NCI-H345 treated with DMSO at 0.1 percent for 48 hours (cell line): ENCODE results near the gene UBQLN4.

Experiments
- DNase-seq: peaks from one replicate; lab custom pipeline; 2025; ENCODE audit not compliant: unreplicated experiment; lab: John Stamatoyannopoulos, UW

Gene UBQLN4

DNA sequence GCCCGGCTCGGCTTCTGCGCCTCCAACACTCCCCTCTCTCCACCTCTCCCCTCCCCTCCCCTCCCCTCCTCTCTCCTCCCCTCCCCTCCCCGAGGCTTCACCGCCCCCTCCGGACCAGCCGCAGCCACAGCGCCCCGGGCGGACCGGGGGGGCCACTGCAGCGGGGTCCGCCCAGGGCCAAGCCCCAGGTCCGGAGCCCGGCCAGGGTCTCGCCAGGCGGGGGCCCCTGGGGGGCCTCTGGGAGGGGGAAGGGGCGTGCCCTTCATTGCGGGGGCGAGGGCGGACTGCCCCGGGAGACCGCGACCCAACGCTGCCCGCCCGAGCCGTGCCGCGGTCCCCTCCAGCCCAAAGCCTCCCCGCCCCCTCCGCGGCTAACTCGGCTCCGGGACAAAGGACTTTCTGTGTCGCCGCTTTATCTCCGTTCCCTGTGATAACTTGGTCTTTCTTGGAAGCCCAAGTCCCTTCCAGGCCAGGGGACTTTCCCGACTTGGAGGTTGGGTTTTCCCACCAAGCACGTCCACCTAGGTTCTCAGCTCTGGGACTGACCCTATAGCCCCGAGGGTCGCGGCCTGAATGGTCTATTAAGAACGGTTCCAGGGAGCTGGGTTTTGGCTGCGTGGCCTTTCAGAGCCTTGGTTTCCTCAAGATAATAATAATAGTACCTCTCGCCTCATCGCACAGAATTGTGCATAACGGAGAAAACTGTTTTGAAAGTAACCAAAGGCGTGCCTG, at the start of gene UBQLN4:
UBQLN4 (minus strand) TSS at position 31 of the 732 bp plus-strand sequence. CDS start 97 bp downstream, outside the sequence.
- DNase-seq = peak; percentile 99

DNA sequence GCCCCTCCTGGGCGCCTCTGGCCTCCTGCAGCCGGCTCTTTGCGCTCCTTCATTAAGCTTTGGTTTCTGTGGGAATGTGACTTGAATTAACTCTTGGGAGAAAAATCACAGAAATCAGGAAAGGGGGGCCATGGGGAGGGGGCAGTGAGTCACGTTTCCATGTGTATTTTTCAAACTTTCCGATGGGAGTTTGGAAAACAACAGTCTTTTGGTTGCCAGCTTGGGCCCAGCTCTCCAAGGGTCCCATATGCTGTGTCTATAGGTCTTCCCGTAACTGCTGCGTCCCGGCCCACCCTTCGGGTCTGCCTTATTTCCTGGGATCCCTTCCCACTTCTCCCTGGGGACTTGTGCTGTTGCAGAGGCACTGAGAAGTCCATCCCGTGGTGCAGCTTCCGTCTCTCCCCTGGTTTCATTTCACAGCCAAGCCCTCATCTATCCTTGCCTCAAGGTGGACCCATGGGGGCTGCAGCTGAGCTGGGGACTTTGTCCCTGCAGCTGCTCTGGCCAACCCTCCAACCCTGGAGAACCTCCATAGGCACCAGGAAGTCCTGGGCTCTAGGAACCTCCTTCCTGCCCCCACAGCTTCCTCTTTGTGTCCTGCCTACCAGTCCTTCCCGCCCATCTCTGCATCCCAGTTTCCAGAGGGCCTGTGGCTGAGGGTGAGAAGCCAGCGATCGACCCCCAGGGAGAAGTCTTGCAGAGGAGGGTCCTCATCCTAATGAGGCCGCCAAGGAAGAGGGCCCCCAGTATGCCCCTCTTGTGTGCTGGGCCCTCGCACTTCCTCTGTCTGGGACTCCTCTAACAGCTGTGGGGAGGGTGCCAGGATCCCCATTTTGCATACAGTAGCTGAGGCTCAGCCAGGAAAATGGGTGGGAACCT, 49.3 kb upstream of the UBQLN4 start:
- DNase-seq = no peak

DNA sequence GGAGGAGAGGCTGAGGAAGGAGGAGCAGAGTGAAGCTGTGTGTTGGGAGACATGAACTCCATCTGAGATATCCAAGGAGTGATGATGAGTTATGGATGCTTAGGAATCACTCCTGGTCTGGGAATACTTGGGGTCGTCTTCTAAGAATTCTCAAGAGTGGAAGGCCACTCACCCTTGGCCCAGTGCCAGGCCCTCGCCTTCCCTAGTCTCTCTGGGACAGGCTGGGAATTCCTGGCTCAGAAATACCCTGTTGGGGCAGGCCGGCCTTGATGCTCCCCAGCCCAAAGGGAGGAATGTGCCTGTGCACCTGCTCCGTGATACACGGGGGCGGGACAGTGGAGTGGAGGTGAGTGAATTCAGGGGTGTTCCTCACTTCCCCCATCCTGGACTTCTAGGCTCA, 48.3 kb upstream of the UBQLN4 start:
- no peak for DNase-seq

DNA sequence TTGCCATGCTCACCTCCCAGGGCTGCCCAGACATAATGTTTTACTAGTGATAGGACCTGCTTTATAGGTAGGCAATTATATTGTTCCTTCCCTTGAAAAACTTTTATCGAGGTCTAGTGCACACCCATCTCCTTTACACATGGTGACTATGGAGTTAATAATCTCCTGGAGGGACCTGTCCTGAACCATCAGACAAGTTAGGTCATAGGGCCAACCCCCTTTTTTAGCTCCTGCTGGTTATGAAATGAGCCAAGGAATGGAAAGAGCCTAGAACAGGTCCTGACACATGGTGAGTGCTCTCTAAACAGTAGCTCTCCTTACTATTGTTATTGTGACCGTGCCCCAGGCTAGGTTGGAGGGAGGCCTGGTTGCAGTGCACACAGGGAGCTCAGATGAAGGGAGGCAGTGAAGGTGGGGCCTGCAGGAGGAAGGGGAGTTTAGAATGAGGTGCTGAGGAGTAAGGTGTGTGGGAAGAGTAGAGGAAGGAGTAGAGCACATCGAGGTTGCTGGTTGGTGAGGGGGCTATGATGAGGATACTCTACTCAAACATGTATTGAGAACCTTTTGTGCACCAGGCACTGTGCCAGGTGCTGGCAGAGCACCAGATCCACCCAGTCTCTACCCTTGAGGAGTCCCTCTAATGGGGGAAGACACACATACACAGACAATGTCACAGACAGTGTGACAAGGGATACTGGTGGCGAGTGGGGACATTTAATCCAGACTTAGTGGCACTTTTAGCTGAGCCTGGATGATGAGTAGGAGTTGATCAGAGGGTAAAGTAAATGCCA, 46.8 kb upstream of the UBQLN4 start:
- peak; percentile 88 for DNase-seq

DNA sequence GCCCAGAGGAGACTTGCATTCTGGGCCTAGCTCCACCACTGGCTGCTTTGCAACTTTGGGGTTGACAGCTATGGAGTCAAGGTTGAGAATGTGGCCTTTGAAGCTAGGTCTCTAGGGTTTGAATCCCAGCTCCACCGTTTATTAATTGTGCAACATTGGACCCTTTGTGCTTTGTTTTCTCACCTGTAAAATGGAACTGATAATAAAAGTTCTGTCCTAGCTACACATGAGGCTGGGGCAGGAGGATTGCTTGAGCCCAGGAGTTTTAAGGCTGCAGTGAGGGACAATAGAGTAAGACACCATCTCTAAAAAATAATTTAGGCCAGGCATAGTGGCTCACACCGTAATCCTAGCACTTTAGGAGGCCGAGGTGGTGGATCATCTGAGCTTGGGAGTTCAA, 45.7 kb upstream of the UBQLN4 start:
- DNase-seq = no peak

DNA sequence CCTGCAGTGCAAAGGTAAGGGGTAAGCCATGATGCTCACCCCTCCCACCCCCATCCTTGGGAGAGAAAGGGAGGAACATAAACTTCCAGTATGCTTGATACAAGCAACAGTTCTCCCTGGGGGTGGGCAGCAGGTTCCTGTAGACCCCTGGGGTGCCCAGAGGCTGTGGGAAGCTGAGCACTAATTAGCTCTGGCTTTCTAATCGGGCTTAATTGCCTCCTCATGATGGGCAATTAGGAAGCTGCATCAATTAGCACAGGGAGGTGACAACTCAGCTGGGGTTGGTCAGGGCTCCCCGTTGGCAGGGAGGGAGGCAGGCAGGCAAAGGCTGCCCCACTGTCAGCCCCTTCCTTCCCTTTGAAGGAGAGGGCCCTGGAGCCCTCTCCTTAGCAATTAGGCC, 45.2 kb upstream of the UBQLN4 start:
- no peak for DNase-seq

DNA sequence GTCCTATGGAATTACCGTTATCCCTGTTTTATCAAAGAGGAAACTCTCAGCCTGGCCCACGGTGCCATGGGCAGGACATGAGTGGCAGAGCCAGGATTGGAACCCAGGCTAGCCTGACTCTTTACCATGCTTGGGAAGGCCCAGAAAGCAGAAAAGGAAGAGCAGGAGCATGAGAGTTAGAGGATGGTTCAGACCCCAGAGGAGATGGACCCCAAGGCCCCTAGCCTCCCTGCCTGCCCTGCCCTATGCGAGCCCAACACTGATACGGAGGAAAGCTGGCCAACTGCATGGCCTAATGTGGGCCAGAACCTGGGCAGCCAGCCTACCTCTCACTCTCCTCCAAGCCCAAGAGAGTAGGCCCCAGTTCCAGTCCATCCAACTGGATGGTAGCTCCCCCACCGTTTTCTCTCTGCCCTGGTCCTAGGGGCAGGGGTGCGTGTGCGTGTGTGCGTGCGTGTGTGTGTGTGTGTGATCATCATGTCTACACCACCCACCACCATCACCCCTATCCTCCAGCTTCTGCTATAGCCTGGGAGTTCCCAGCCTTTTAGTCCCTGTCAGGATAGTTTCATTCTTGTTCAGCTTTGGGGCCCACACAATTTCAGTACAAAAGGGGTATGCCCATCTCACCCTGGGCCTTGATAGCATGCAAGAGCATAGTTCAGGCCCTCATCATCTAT, 44.0 kb upstream of the UBQLN4 start:
- DNase-seq = no peak

DNA sequence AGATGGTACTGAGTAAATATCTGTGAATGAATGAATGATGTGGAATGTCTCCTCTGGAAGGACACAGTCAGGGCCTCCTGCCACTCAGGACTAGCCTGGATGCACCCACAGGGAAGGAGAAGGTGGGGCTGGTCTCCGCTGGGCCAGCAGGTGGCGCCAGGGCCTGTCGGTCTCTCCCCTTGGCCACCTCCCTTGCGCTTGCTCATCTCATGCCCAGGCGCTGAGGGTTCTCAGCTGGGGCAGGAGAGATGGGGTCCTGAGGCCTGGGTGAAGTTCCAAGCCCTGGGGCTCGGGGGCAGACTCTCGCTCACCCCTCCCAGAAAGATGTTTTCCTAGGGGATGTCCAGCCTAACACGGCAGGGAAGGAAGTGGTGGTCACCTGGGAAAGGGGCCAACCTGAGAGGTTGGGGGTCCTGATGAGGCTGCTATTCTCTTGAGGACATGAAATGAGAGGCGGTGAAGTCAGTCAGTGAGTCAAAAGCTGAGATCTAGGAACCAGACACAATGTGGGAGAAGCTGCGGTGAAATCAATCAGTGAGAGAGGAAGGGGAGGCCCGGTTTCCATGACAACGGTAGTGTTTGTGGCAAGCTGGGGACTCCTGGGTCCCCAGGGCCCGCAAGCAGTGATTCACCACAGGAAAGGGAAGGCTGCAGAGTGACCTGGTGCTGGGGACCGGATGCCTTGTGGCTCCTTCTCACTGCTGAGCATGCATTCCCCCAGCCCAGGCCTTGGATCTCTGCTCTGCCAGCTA, 43.2 kb upstream of the UBQLN4 start:
- DNase-seq = peak; percentile 96

DNA sequence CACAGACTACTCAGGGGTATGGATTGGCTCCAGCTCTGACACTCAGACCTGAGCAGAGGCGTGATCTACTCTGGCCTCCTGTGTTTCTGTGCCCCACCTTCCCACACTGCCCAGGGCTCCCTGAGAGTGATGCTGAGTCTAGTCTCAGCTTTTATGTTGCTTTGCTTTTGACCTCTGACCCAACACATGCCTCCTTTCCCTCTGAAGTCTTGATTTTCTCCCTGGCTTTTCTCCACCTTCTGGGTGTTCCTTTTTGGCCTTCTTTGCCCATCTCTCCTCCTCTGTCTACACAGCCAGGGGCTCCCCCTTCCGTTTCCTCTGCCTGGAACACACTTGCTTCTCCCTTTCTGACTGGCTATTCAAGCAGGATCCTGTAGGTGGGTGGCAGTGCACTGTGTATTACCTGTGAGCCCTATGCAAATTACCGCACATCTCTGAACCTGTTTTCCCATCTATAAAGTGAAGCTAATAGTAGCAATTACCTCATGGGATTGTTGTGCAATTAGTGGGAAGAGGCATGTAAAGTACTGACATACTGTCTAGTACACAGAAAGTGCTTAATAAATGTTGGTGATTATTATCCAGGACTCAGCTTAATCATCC, 42.4 kb upstream of the UBQLN4 start:
- DNase-seq = no peak

DNA sequence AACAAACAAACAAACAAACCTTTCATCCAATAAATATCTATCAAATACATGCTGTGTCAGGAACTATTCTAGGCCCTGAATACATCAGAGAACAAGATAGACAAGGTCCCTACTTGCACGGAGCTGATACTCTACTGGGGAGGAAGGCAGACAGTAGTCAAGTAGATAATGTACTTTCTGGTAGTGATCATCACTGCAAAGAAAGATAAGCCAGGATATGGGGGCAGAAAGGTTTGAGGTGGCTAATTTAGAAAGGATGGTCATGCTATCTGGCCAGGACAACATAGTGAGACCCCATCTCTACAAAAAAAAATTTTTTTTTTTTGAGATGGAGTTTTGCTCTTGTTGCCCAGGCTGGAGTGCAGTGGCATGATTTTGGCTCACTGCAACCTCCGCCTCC, 38.0 kb upstream of the UBQLN4 start:
- DNase-seq = no peak

DNA sequence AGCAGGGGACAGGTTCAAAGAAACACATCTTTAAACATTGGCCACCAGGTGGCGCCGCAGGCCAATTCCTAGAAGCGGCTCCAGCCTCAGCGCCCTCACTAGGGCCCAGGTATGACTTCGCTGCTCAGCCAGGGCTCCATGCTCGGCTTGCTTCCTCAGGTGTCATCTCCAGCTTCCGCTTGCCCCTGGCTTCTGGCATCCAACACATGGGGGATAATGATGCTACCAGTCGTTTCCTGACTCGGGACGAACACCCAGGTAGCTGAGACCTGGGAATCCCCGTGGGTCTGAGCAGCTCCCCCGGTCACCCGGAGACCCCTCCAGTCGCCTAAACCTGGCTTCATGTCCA, 37.2 kb upstream of the UBQLN4 start:
- peak; percentile 99 for DNase-seq

DNA sequence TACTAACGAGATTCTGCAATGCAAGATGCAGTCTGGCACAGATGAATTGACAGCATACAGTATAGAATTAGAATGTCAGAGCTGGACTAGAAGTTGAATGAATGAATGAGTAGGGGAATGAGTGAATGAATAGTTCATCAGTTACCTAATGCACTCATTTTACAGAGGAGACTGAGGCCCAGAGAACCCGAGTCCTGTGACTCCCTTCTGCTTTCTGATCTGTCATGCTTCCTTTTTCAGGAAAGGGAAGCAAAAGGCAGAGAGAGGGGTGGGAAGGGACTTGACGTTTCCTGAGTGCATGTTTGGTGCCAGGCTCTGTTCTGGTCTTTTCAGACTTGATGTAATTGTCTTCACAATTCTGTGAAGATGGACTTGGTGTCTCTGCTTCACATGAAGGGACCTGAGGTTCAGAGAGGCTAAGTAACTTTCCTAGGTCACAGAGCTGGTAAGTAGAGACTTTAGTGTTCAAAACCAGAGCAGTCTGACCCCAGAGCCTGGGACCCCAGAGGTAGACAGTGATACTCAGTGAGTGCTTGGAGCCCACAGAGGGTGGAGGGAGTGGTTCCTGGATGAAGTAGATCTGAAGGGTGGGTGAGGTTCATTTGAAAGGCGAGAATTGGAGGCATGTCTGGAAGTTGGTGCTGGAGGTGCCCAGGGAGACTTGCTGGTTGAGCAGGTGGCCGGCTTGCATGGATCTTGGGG, 36.7 kb upstream of the UBQLN4 start:
- no peak for DNase-seq

DNA sequence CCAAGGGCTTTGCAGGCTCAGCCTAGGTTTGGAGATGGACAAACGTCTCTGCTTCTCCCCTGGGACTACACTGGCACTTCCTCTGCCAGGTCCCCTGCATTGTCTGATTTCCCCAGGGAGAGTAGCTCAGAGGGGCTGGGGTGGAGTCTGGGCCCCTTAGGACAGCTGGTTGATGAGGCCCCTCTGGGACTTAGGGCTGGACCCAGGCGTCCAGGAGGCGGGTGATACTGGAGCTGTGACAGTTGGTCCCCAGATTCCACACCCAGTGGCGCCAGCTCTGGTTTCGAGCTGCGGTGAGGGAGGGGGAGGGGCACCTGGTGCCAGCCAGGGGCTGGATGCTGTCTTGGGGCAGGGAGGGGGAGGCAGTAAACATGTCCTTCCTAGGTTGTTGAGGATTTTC, 36.1 kb upstream of the UBQLN4 start:
- DNase-seq = no peak

DNA sequence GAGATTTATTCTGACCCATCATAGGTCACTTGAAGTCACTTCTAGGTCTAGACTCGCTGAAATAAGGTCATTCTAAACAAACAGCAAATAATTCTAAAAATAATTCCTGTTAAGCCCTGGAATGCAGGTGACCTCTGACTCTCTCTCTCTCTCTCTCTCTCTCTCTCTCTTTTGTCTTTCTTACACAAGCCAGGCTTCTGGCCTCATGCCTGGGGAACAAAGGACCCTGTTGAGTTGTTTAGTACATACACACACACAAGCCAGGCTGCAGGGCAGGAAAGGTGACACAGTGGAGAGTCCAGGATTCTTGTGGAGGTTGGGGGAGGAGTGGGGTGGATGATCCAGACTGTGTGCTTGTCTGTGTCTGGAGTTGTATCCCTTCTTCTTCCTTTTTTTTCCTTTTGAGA, 32.7 kb upstream of the UBQLN4 start:
- no peak for DNase-seq

DNA sequence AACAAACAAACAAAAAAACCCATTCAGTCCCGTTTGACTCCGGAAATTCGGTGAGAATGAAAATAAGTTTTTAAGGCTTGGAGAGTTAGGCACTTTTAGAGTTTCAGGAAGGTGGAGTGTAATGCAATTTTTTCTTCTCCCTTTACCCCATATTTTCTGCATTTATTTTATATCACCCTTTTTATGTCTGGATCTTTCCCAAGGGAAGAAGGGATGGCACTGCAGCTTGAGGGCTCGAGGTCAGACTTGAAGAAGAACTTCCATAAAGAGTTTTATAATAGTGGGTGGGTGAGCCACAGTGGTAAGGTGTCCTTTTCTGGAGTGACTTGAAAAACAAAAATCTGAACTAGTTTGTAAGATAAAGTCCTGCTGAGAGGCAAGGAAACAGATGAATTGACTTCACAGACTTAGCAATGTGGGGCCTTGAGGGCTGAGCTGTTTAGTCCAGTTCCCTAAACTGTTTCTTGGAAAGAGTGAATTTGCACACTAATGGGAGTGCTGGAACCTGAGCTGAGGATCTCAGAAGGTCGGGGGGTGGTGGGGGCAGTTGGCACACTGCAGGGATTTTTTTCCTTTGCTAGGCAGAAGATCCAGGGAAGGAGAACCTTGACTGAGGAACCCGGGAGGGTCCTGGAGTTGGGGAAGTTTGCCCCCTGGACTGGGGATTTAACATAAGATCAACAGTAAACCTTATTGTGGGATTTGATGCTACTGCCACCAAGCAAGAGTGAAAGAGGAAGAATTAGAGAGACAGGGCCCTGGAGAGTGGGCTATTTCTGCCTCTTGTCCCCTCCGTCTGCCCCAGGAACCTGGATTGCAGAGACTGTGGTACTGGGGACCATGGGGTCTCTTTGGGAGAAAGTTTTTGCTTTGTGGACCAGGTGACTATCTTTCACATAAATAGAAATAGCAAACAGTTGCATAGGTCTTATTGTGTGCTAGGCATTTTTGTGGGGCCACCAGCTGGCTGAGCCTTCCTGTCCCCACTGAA, 30.5 kb upstream of the UBQLN4 start:
- DNase-seq = no peak

DNA sequence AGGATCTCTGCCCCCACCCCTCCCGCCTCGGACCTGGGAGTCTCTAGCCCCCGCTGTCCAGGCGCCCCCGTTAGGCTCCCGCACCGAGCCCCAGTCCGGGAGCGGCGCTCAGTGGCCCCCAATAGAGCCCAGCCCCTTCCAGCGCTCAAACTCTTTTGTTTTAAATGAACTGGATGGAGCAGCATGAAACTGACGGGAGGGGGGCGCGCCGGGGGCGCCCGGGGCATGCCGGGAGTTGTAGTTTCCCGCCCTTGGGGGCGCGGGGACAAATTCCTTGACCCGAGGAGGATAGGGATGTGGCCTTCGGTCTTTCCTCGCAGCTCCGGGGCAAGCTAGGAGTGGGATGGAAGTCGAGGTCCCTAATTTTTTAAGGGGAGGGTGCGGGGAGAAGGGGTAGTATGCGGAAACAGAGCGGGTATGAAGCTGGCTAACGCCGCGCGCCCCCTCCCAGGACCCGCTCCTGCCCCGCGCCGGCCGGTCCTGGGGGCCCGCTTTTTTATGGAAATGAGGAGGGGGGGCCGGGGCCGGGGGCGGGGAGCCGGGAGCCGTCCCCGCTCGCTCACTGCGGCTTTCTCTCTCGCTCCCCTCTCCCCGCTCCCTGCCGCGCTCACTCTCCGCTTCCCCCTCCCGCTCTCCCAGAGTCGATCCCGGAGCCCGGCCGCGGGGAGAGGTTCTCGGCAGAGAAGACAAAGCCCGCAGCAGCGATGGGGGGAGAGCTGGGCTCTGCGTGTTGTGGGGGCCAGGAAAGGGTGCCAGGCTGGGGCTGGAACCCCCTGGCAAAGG, 28.9 kb upstream of the UBQLN4 start, which contains the start of gene MEX3A:
MEX3A (minus strand) TSS at position 157 of the 783 bp plus-strand sequence. CDS start 467 bp downstream, outside the sequence.
- peak; percentile 98 for DNase-seq

DNA sequence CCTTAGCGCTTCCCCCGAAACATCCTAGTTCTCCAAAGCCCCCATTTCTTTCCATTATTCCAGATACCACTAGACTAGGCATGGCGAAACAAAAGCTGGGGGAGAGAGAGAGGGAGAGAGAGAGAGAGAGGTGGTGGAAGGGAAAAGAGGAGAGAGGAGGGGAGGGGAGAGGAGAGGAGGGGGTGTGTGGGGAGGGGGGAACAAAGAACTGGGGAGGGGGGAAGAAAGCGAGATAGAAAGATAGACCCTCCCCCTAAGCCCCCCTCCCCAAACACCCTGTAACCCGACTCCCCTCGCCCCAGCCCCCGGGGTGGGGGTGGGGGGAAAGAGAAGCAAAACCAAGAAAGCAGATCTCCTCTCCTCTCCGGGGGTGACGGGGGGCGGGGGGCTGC, 28.3 kb upstream of the UBQLN4 start:
- DNase-seq = no peak
